AG10803 (cell line): ENCODE measurements around the gene GPRC5D.
A peak's percentile ranks its signal among the peaks of the same experiment; 100 is the strongest.

Experiments used
- DNase-seq: peaks from one replicate; pipeline ENCODE4 v3.0.0; 2010; ENCODE audit warnings: low read depth
- H3K4me3 ChIP-seq: 2 replicates; pipeline ENCODE4 v1.5.1; 2011; ENCODE audit warnings: mild to moderate bottlenecking, low read length, control low read depth
- CTCF ChIP-seq: conservative IDR thresholded peaks from 2 replicates; pipeline ENCODE4 v1.5.1; 2011; ENCODE audit warnings: mild to moderate bottlenecking, low read length, control low read depth, inconsistent platforms

The GPRC5D gene

DNA sequence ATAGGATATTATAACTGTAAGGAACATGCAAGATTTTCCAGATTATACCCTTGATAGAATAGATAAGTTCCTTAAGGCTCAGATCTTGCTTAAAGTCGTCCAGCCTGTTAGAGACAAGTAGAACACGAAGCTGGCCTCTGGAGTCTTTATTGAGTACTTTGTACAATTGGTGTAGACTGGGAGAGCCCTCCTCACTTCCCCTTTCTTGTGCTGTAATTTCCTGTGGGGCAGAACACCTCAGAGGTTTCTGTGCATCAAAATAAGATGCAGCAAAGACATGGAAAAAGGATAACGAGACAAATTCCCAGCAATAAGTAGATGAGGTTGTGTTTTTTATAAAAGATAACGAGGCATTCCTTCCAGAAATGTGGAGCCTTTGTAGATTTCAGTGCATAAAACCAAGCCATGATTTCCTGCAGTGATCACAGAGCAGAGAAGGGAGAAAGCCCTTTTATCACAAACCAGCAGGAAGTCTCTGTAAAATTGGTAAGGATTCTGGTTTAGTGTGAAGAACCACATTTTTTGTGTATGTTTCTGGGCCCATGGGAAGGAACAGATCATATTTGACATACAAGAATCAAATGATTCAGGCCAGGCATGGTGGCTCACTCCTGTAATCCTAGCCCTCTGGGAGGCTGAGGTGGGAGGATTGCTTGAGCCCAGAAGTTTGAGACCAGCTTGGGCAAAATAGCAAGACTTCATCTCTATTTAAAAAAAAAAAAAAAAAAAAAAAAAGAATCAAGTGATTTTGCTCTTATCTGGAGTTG is 42.6 kb downstream of the GPRC5D start:
- no peak for DNase-seq
- no peak for TF ChIP-seq CTCF
- H3K4me3 ChIP-seq = no peak overlapping the region

DNA sequence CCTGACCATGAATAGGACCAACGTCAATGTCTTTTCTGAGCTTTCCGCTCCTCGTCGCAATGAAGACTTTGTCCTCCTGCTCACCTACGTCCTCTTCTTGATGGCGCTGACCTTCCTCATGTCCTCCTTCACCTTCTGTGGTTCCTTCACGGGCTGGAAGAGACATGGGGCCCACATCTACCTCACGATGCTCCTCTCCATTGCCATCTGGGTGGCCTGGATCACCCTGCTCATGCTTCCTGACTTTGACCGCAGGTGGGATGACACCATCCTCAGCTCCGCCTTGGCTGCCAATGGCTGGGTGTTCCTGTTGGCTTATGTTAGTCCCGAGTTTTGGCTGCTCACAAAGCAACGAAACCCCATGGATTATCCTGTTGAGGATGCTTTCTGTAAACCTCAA is 43.3 kb downstream of the GPRC5D start:
- no peak overlapping the region for H3K4me3 ChIP-seq
- no peak for DNase-seq
- TF ChIP-seq CTCF = no peak

DNA sequence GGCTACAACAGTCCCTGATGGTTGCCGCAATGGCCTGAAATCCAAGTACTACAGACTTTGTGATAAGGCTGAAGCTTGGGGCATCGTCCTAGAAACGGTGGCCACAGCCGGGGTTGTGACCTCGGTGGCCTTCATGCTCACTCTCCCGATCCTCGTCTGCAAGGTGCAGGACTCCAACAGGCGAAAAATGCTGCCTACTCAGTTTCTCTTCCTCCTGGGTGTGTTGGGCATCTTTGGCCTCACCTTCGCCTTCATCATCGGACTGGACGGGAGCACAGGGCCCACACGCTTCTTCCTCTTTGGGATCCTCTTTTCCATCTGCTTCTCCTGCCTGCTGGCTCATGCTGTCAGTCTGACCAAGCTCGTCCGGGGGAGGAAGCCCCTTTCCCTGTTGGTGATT is 43.7 kb downstream of the GPRC5D start:
- no peak for TF ChIP-seq CTCF
- no peak overlapping the region for H3K4me3 ChIP-seq
- no peak for DNase-seq

DNA sequence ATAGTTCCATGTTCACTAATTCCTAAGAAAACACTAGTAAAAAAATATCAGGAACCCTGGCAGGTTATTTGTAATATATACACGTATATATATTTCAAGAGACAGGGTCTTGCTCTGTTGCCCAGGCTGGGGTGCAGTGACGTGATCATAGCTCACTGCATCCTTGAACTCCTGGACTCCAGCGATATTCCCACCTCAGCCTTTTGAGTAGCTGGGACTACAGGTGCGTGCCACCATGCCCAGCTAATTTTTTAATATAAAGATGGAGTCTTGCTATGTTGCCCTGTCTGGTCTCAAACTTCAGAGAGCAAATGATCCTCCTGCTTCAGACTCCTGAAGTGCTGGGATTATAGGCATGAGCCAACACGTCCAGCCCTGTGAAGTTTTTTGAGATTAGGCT is 44.4 kb downstream of the GPRC5D start:
- no peak overlapping the region for H3K4me3 ChIP-seq
- TF ChIP-seq CTCF = no peak
- no peak for DNase-seq

DNA sequence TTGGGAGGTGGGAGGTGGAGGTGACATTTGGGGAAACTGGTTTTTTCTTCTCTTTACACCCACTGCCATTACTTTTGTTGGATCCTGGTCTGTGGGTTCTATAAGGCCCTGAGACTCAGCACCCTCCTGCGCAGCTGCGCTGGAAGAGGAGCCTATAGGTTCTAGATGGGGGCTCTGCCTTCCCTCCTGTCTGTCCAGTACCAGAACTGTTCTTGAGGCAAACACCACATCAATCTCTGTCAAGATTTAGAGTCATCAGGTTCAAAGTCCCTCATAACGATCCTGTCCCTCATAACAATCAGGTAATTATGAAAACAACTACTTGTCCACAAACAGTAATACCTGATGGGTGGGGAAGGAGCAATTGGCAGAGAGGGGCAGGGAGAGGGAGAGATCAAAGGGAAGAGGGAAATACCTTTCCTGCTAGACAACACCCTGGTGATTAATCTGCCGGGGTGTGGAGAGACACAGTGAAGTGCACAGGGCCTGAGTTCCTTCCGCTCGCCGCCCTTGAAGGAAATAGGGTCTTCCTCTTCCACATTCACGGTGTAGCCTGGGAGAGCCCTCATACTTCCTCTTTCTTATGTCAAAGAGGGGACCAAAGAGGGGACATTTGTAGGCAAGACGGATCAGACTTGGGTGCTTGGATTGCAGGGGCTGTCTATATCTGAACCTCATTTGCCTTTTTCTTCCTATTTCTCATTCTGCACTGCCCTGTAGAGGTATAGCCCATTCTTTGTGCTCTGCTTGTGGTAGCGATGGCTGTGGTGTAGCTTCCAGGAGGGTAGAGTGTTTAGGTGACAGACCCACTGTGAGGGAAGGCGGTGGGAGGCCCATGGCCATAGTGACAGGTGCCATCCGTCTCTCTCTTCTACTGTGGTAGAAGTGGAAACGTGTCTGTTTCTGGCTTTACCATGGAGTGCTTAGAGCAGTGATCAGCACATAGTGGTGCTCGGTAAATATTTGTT is 48.0 kb downstream of the GPRC5D start:
- no peak for TF ChIP-seq CTCF
- no peak for DNase-seq
- no peak overlapping the region for H3K4me3 ChIP-seq

GRCh38 chr12:12902036-12902435 is 49.9 kb downstream of the GPRC5D start:
- DNase-seq = peak; percentile 67
- H3K4me3 ChIP-seq = peak overlapping the region; percentile 42
- TF ChIP-seq CTCF = no peak
